GM18909 (cell line): Measurements from ENCODE around the gene PNMA1.

Experiments
- ATAC-seq: cut with Tn5 transposase; IDR thresholded peaks from one replicate; pipeline ENCODE4 v1.9.1; 2021; ENCODE audit warnings: mild to moderate bottlenecking; ENCODE audit not compliant: unreplicated experiment, poor library complexity

Gene PNMA1

DNA sequence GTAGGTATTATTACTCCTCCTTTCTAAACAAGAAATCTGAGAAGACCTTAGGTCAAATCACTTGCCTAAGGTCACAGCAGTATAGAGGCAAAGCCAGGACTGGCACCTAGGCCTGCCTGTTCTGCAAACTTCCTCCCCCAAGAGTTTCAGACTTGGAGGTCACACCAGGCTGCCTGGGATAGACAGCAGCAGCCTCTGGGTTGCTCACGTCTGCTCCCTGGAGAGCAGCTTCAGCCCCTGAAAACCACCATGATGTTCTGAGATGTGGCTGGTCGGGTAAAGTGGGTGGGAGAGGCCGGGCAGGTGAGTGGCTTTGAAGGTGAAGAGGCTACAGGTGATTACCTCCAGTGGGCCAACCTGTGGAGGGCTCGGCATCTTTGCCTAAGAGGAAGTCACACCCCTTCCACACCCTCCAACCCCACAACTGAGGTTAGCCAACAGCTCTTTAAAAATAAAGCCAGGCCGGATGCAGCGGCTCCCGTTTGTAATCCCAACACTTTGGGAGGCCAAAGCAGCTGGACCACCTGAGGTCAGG, 37.0 kb upstream of the PNMA1 start:
- ATAC-seq = no peak

DNA sequence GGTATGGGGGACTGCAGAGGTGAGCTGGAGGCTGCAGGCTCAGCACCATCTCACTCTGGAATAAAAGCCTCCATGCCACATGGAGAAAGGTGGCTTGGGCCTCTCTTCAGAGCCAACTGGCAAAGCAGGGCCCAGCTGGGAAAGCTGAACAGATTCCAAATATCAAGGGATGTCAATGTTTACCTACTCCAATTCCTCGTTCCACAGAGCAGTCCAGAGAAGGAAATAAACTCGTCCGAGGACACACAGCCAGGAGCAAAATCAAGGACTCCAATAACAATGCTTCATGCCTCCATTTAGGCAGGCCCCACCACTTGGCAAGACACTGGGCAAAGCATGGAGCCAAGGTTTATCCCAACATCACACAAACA, 36.3 kb upstream of the PNMA1 start:
- ATAC-seq = no peak

DNA sequence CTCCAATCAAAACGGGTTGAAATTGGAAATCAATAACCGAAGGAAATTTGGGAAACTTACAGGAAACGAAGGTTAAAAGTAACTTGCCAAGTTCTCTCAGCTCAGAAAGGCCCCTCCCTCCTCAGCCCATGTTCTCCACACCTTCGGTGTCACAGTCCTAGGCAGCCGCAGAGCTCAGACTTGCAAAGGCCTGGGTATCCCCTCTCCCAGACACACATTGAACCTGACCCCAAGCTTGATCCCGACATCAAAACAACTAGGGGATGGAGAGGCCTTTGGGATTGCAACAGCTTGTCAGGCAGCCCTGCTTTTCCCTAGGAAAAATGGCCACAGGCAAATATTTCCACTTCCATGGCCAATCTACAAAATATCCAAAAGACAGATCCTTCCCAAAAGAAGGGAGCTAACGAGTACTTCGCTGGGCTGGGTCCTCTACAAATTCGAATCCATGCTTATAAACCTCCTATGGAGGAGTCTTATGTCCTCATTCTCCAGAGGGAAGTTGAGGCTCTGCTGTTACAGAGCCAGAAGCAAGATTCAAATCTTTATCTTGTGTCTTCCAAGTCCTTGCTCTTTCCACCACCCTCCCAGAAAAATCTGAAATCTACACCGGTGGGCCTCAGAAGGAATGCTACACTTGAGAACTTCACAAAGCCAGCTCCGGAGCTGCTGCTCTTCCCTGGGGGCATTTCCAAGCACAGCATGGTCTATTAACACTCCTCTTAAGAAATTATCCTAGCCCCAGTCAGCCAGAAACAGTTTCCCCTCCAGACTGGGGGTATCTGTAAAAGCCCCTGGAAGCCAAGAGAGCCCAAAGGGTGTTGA, 35.7 kb upstream of the PNMA1 start:
- ATAC-seq = no peak

DNA sequence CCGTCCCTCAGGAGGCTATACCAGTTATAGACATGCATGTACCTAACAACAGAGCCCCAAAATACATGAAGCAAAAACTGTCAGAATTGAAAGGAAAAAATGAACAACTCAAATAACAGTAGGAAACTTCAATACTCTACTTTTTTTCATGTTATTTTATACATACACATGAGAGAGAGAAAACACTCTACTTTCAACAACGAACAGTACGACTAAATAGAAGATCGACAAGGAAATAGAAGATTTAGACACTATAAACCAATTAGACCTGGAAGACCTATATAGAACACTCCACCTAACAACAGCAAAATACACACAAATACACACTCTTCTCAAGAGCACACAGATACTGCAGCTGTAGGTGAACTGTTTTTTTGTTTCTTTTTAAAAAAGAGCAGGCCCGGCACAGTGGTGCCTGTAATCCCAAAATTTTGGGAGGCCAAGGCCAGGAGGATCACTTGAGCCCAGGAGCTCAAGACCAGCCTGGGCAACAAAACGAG, 34.7 kb upstream of the PNMA1 start:
- no peak for ATAC-seq

DNA sequence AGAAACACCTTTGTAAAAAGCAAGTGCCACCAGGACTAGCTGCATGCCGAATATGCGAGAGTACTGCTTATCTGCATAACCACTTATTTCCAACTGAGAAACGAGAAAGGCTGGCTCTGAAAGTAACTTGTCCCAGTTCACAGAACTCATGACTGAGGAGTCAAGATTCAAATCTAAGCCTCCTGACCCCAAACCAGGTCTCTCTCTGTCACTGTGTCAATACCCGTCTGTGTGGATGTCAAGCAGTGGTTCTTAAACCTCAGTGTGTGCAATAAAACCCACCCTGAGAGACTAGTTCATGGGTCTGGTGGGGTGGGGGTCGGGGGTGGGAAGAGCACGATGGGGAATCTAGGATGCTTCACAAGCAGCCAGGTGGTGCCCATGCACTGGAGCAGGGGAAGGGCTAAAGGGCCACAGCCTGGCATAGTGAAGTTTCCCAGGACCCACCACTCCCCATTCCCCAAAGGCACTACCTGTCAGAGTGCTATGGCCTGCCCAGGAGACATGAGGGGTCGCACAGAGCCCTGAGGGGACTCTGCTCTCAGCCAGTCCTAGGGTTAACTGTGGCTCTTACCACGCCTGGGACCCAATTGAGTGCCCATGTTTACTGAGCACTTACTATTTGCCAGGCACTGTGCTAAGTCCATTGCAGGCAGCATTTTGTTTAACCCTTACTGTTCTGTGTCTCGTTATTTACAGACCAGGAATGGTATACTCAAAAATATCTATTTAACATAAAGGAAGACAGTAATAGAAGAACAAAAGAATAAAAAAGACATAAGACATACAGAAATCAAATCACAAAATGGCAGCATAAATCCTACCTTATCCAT, 33.4 kb upstream of the PNMA1 start:
- ATAC-seq = no peak

DNA sequence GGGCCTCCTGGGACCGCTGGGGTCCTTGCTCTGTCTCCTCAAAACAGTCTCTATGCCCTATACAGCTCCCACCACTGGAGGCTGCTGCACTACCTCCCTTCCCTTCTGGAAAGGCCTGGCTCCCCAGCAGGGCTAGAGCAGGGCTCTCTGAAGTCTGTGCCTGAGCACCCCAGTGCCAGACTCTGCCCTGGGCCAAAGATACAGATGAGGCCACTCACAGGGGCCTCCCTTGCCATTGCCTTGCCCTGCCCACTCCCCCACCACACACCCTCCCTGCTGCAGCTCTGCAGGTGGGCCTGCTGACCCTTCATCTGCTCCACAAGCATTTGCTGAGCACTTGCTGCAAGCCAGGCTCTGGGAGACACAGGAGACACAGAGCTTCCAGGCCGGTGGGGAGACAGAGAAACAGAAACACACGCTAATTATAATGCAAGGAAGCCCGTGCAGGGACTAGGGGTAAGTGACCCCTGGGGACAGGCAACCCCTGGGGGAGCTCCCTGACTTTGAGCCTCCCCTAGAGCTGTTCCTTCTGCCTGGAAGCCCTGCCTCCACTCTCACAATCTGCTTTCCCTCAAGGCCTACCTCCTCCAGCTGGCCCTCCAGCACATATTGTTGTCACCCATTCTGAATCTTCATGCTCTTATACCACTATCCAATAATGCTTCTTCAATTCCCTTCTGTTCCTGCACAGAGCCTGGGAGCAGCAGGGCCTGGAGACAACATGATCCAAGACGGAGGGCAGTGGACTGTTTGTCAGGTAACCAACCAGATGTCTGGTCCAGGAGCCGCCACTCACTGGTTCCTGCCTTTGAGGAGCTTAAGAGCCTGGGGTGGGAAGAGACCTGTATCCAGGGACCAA, 32.6 kb upstream of the PNMA1 start:
- no peak for ATAC-seq

DNA sequence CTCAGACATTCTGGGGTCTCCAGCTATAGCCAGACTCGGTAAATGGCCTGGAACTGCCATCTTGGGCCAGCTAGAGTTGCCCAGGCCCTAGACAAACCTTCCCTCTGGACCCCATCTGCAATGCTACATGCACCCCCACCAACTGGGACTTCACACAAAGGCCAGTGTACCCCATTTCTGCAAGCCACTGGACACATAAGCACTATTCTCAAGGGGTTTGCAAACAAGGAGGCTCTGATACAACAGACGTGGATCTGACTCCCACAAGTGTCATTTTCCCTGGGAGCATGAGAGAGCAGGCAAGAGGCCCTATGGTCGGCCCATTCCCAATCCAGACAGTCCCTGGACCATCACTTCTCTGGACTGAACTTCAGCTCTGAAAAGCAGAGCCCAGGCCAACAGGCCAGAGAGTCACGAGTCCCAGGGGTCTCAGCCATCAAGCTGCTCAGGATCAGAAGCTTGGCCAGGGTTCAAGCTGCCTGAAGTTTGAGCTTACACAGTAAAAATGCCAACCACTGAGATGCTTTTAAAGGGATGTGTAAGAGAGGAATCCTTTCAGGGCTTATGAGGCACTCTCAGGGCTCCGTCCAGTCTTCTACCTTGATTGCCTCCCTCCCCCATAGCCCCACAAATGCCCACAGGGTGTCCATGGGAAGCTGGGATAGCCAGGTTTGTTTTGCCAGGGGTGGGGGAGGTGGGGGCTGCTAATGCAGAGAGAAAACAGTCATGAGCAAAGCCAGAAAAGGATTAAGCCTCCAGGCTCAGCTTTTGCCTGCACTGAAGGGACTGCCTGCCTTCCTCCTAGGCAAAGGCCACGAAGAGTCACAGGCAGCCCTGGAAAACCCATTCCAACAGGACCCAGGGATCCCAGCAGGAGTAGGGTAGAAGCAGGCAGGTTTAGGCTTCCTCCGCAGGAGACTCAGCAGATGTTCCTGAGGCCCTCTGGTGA, 31.7 kb upstream of the PNMA1 start:
- ATAC-seq = no peak

DNA sequence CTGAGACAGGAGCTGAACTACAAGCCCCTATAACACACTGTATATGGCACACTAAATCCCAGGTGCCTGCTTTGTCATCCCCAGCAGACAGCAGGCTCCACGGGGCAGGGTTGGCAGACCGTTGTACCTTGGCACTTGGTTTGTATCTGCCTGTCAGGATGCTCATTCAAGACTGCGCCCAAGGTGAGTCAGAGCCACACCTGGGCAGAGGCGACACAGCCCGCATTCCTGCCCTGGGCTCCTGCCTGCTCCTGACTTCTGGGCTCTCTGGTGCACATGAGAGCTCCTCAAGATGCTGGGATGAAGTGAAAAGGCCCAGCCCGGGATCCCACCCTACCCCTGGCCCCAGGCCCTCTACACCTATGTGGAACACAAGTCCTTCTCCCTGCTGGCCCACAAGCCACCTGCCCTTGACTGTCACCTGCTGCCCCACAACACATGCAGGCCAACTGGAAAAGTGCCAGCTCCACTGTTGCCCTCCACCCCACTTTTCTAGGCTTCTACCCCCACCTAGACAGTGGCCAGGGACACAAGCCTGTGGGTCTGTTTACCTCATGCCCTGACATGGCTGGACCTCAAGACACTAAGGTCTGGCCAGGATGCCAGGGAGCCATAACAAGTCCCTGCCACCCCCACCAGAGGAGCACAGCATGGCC, 30.8 kb upstream of the PNMA1 start:
- no peak for ATAC-seq

DNA sequence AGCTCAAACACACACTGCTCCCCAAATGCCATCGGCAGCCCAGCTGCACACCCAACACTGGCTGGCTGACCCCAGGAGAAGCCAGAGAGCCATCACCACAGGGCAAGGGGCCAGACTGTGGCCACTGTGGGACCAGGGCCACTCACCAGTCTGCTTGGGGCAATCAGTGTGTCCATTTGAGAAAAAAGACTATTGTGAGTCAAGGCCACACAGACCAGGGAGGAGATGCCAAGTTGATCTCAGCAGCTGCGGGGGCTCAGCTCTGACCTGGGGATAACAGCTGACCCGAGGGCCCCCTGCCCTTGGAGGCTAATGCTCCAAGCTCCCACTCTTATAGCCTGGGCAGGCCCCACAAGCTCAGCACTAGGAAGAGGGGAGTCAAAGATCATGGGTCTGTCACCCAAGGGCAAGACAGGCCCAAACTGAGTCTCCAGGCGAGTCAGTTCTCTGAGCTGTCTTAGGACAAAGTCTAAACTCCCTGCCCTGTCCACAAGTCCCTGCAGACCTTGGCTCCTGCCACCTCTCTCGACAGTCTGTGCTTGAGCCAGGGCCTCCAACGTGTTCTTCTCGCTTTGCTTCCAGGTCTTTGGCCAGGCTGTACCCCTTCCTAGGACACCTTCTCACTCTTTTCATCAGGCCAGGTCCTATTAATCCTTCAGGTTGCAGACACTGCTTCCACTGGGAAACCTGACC, 30.1 kb upstream of the PNMA1 start:
- ATAC-seq = no peak

DNA sequence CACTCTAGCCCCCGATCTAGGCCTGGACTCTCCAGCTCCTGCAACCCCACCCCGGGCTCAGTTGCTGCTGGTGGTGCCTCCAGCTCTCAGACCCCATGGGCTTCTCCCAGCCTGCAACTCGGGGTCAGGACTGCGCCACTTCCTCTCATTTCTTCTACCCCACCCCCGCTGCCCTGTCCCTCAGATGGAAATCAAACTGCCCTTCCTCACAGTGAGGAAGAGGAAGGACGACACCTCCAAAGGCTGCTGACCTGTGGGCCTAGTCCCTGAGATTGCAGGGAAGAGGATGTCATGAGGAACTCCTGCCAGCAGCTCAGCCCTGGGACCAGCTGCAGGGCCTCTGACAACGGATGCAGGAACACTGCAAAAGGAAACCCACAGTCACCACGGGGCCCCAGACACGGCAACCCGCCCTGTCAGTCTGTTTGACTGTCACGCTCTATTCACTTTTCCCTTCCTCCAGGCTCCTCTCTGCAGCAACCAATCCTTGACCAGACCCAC, 29.3 kb upstream of the PNMA1 start:
- ATAC-seq = peak; percentile 62

DNA sequence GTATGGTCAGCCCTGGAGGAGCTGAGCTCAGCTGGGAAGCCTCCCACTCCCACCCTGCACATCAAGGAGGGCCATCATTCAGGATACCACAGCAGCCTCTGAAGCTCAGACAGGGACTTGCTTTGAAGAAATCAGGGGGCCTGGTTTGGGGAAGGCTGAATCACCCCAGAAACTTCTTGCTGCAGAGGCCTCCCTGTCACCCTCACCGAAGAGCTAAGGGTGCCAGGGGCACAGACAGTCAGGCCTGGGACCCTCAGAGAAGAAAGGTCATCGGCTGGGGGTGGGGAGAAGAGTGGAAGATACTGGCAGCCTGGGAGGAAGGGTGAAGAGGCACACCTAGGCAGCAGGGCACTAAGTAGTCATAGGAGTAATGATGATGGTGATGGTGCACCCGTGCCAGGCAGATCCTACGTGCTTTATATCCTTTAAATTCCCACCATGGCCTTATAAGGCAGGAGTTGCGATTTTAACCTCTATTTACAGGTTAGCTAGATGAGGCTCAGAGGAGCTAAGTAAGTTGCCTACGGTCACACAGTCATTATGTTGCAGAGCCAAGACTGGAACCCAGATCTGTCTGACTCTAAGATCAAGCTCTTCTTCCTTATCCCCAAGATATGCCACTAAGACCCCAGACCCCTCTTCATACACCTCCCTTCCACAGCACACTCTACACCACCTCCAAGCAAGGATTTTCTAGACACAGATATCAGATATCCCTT, 28.5 kb upstream of the PNMA1 start:
- ATAC-seq = no peak

DNA sequence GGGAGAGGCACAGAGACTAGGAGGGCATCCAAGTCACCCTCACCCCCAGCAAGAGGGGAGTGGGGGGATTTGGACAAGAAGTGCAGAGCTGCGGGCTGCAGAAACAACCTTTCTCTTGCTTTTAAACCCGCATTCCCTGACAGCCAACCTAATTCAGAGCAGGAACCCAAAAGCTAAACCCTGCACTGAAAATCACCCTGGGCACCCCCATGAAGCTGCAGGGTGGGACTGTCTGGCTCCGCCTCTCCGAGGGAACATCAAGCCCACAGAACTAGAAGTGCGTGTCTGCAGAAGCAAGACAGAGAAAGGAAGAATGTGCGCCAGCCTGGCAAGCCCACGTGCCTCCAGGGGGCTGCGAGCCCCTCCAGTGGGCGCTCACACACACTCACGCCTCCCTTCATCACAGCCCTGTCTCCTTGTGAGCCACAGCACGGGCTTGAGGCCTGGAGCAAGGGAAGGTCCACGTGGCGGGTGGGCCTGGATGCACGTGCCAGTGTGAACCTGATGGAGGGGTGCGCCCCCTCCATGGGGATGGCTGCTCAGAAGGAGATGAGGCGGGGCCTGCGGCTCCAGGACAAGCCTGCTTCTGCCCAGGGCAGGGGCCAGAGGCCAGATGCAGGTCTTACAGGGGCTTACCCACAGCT, 27.8 kb upstream of the PNMA1 start:
- ATAC-seq = peak; percentile 2

DNA sequence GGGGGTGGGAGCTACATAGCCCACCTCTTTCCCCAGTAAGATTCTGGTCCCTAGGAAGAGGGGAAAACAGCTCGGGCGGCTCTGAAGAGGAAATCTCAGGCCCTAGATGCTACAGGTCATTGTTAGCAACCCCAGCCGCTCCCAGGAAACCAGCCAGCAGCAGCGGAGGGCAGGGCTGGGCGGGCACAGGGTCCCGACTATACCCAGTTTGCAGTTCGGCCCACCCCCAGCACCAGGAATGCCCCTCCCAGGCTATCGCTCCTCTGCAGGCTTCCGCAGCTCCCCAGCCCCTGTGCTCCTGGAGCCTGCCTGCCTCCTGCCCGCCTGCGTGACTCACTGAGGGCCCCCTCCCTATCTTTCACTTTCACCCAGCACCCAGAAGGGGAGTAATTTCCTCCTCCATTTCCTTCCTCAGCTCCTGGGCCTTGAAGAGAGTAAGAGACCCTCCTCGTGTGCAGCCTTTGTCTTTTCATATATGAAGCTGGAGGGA, 27.2 kb upstream of the PNMA1 start:
- peak; percentile 41 for ATAC-seq

DNA sequence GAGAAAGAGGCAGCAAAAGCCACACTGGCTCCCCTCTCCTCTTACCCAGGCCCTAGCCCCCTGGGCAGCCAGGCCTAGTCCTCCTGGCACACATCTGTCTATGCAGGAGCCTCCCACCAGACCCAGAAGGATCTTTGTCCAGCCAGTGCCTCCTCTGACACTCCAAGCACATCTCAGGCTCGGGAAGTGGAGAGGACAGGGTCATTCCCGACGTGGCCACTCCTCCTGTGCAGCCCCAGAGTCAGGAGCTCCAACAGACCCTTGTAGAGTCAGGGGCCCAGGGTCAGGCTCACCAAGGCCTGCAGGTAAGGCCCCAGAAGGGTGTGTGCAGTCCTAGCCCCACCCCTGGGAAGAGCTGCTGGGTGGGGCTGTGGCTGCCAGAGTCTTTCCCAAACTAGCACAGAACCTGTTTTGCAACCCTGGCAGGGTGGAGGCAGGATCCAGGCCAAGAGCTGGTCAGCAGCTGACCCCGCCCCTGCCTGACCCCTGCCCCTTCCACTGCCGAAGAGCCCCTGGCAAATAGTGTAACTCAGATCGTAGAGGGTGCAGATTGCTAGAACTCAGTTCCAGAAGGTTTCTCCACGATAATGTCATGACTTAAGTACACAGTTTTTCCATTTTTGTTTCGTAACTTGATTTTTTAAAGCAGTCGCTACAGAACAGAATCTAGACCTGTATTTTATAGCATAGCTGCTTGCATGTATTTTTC, 26.6 kb upstream of the PNMA1 start:
- ATAC-seq = no peak

DNA sequence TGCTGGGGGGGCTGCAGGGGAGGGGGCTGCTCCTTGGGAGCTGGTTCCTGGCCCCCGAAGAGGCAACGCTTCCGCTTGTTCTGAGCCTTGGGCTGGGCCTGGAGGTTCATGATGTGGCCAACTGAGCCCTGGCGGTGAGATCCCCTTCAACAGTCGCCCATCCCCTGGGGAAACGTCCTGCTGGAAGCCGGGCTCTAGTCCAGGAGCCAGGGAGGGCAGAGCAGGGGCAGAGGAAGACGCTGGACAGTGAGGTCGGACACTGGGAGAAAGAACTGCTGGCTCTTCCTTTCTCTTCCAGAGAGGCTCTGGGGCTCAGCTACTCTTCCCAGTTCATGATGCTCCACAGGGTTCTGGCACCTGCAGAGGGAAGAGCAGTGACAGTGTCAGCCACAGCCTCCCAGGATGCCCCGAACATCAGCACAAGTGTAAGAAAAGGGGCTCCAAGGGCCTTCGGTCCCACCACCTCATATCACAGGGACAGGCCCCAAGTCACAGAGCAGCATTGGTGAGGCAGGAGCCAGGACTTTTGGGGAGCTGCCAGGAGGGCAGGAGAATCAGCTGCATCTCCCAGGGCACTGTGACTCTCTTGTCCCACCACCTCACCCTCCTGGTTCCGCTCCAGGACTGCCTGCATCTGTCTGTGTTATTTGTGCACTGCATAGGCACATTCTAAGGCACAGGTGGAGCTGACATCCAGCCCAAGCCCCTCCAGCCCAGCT, 25.9 kb upstream of the PNMA1 start:
- ATAC-seq = no peak
